Kidney glomerular epithelial cell (primary cell): Measurements from ENCODE around the gene WDR6.

Source experiments
- DNase-seq: peaks from one replicate; lab custom pipeline; 2025; lab: John Stamatoyannopoulos, UW

WDR6 gene

DNA sequence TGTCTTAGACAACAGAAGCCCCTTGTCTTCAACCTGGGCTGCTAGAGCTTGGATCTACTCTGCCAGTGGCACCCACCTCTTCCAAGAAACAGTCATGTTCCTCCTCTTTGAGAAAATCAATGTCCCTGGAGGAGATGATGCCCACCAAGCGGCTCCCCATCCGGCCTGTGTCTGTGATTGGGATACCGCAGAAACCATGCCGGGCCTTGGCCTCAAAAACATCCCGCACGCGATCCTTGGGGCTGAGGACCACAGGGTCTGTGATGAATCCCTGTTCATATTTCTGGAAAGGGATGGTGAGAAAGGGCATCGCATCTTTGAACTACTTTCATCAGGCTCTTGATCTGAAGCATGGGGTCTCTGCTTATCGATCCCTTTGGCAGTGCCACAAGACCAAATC, 20.4 kb downstream of the WDR6 start:
- no peak for DNase-seq

DNA sequence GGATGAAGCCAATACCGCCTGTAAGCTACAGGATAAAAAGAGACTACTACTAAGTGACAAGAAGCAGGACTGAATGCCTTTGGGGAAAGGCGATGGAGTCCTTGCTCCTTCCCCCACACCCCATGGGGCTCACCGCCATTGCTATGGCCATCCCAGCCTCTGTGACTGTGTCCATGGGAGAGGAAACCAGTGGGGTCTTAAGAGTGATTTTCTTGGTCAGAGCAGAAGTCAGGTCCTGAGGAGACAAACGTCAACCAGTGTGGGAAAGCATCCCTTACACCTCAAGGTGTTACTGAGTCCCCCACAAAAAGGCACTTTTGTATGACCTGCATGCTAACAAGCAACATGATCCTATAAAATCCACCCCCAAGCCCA, 21.1 kb downstream of the WDR6 start:
- no peak for DNase-seq

DNA sequence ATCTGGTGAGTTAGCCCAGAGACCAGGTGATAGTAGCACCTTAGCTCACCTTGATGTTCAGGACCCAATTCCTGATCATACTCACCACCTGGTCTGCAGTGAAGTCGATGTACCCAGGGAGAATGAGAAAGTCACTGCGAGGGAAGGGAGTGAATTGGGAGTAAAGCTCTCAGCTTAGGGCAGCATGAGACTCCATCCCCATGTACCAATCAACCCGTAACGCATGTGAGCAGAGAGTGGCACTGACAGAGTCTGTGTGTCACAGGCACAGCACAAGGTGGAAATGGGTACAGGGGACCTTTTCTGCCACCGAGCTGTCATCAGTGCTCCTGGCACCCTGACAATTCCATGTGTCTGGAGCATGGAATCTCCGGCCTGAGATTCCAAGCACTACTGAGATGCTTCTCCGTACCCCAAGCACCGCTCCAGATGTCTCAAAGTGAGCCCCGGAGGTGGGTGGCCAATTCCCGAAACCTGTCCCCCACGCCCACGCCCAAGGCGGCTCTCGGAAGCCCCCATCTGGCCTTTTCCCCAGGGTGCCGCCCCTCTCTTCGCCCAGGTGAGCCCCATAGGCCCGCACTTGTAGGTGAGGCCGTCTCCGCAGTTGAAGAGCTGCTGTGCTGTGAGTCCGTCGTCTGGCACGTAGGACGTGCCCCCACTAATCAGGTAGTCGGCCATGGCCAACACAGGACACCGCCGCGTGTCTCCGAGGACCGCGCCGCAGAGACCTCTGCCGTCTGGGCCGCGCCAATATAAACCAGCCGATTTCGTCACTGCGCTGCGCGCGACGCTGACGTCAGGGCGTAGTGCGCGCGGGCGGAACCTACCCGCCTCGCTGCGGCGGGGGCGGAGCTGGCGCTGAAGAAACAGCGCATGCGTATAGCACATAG, 21.7 kb downstream of the WDR6 start, which contains the start of gene IMPDH2:
Gene IMPDH2, minus strand, starts transcription at position 726 of the 890 bp plus-strand sequence. Its CDS starts 48 bp downstream, at position 678.
- peak; percentile 88 for DNase-seq

DNA sequence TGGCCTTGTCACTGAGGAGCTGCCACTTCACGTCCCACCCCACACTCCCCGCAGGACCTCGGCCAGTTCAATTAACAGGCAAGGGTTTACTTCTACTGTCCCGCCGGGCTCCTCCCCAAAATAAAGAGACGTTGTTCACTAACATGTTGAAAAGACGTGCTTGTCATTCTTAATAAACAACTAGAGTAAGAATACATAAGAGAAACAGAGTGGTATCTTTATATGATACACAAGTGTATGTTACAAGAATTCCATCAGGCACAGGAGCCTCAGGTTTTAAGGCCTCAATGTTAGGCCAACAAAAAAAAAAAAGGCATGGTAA, 22.3 kb downstream of the WDR6 start:
- DNase-seq, result no peak

DNA sequence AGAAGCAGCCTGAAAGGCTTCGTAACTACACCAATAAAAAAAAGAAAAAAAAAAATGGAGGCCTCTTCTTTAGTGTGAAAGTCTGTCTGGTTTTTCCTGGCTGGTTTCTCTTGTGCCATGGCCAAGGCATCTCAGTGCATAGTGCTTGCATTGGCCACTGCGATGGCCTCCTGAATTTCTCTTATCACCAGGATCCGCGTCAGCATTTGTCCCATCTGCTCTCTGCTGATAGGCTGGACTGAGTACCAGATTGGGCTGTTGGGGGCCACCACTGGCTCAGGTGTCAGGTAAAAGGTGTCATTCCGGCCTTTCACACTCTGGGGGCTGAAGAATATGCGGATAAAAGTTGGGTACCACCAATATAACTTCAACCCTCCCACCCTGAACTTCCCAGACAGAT, 23.1 kb downstream of the WDR6 start:
- DNase-seq, result no peak

DNA sequence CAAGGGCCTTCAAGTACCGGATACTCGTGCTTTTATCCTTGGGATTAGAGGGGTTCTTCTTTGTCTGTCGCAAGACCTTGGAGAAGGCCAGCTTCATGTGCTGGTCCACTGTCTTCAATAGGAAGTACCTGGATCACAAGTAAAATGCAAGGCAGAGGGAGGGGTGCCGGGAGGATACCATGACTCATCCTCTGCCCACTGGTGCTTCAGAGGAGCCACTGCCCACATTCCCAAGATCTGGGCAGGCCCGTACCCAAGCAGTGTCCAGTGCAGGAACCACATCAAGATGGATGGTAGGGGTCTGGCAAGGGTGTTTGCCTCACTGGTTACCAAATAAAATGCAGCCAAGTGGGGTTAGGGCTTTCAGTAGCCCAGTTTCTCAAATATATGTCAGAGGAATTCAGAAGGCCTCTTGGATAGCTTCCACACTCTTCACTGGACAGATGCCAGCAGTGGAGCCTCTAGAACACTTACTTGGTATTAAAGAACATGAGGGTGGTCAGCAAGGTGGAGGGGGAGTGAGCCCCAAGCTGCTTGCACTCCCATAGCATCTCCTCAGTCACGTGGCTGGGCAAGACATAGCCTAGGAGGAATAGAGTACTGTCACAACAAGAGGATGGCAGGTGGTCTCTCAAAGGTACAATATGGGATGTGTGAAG, 25.6 kb downstream of the WDR6 start:
- DNase-seq, result no peak

DNA sequence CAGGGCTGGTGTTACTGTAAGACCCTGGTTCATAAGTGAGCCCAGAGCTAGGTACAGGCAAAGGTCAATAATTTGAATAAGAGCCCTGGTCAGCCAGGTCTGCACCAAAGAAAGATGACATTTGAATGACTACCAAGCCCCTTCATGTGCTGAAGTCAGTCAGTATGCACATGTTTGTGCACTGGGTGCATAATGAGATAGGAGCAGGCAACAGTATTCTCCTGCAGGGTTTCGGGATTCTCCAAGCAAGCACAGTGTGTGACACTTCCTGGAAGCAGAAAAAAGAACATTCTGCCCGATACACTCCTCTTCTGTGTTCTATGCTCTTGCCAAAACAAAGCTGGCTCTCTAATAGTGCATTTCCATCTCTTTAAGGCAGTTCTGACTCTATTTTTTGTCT, 27.5 kb downstream of the WDR6 start:
- DNase-seq, result no peak

DNA sequence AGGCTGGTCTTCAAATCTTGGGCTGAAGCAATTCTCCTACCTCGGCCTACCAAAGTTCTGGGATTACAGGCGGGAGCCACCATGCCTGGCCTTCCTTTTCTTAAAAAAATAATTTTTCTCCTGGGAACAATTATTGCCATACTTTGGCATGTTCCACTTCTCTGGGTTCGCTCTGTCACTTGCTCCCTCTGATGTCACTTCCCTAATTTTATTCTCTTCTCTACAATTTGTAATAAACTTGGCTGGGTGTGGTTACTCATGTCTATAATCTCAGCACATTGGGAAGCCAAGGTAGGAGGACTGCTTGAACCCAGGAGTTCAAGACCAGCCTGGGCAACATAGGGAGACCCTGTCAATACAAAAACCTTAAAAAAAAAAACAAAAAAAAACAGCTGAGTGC, 28.1 kb downstream of the WDR6 start:
- DNase-seq, result no peak

DNA sequence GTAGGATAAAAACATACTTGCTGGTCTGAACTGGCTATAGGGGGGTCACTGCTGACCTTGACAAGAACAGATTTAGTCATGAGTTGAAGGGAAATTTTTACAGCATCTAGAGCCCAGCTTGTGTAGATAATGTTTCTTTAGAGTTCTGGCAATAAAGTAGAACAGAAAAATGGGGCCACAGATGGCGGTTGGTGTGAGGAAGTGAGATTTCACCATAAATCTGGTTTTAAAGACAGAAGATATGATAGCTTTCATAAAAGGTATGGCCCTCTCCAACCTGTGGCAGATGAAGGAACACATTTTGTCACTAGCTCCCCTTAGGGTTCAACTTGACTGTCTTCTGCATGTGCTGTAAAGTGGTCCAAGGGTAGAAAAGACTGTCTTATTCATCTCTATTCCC, 46.4 kb downstream of the WDR6 start:
- DNase-seq, result no peak

DNA sequence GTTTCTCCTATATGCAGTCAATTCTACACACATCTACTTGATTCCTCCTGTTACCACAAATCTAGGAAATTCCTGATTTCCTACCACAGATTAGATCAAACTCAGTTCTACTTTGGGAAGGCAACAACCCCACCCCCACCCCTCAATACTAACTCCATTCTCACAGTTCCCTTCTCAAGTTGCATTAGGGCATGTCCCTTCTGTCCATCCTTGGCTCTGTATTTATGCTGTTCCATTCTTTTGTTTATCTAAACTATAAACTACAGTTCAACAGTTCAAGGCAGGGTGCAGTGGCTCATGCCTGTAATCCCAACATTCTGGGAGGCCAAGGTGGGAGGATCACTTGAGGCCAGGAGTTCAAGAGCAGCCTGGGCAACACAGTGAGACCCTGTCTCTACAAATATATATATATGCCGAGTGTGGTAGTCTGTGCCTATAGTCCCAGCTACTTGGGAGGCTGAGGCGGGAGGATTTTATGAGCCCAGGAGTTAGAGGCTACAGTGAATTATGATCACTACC, 47.2 kb downstream of the WDR6 start:
- no peak for DNase-seq

DNA sequence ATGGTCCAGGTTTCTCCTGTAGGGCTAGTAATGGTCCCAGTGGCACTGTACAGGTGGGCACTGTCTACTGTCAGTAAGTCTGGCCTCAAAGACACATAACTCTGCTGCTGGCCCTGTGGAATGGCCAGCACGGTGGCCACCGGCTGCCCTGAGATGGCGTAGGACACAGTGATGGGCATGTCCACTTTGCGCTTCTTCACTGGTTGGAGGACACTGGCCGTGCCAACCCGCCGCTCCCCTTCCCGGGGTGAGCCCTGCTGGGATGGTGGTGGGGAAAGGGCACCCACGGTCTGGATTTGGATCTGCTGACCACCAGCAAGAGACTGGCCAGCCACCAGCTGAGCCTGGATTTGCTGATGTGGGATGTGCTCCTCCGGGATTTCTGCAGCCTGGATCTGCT, 50.1 kb downstream of the WDR6 start:
- no peak for DNase-seq

DNA sequence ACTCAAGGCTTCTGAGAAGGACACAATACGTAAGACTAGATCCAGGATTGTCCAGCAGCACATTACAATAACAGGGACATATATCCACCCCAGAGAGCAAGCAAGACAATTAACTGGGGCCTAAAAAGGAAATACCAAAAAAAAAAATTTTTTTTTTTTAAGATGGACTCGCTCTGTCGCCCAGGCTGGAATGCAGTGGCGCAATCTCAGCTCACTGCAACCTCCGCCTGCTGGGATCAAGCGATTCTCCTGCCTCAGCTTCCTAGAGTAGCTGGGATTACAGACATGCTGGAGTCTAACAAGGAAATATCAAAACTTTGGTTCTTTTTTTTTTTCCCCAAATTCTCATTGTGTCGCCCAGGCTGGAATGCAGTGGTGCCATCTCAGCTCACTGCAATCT, 50.8 kb downstream of the WDR6 start:
- DNase-seq, result no peak
